ENCODE data around the gene ALKBH4.
"Not testable (repeated sequence)": the region's sequence is repeated elsewhere in the genome, so short reads cannot be mapped to it uniquely, and the experiment has no call there.

Gene ALKBH4

GRCh38 chr7:102424787-102425218 lies 39.9 kb downstream of the ALKBH4 start:
- DNase-seq: no peak

- DNase-seq: no peak
Measured at GRCh38 chr7:102424129-102424551, 40.5 kb downstream of the ALKBH4 start.

GRCh38 chr7:102421706-102422240 lies 42.9 kb downstream of the ALKBH4 start:
- DNase-seq: no peak

- DNase-seq: no peak
Measured at GRCh38 chr7:102418592-102418991, 46.1 kb downstream of the ALKBH4 start.

- no peak for DNase-seq
Measured at GRCh38 chr7:102417105-102417504, 47.6 kb downstream of the ALKBH4 start.

- DNase-seq: no peak
Measured at GRCh38 chr7:102416406-102416805, 48.3 kb downstream of the ALKBH4 start.

- no peak for DNase-seq
Measured at GRCh38 chr7:102415685-102416225, 48.9 kb downstream of the ALKBH4 start.

- DNase-seq: no peak
Measured at GRCh38 chr7:102413611-102414010, 51.1 kb downstream of the ALKBH4 start.

GRCh38 chr7:102413091-102413490 lies 51.6 kb downstream of the ALKBH4 start:
- no peak for DNase-seq

GRCh38 chr7:102412548-102412947 lies 52.1 kb downstream of the ALKBH4 start:
- no peak for DNase-seq

GRCh38 chr7:102410918-102411317 lies 53.7 kb downstream of the ALKBH4 start:
- no peak for DNase-seq

GRCh38 chr7:102410123-102410522 lies 54.5 kb downstream of the ALKBH4 start:
- no peak for DNase-seq

- no peak for DNase-seq
Measured at GRCh38 chr7:102409340-102409739, 55.3 kb downstream of the ALKBH4 start.

GRCh38 chr7:102408530-102408929 lies 56.1 kb downstream of the ALKBH4 start:
- not testable (repeated sequence) for DNase-seq

- no peak for DNase-seq
Measured at GRCh38 chr7:102407910-102408309, 56.8 kb downstream of the ALKBH4 start.
